ENCODE data around the gene BCL11A. TPM values are rescaled to one million over a fixed set of nuclear protein-coding genes. Genes with fewer than 3 reads are reported as not detected.

The BCL11A gene
- total RNA-seq, 1 experiment from 2014 or later = 0.33 TPM

GRCh38 chr2:60520151-60520876 is 33.1 kb downstream of the BCL11A start:
- H3K4me3 ChIP-seq (ENCODE audit: low read depth in 2 of 2, low read length in 2 of 2) = no peak overlapping the region
- H3K36me3 ChIP-seq (ENCODE audit: control insufficient read depth, insufficient read depth, low read length) = no peaks in the 10 kb centered on the region
- no peaks in the 10 kb centered on the region for H3K9me3 ChIP-seq (ENCODE audit: control insufficient read depth, insufficient read depth, low read depth, low read length)
- DNase-seq (ENCODE audit: low read depth, low spot score) = no peak
- H3K27me3 ChIP-seq (ENCODE audit: control insufficient read depth, insufficient read depth, low read length) = peaks cover 14% of the 10 kb centered on the region; the same call in 1 of the 2 replicates
- no peak for TF ChIP-seq TCF7L2 (IDR thresholded peaks at IDR 0.05; ENCODE audit: low read depth, low read length)
- no peak for TF ChIP-seq CTCF (IDR thresholded peaks at IDR 0.05)
- no peak for TF ChIP-seq POLR2AphosphoS5 (IDR thresholded peaks at IDR 0.05; ENCODE audit: low read depth, low read length)
- no peak for TF ChIP-seq REST (IDR thresholded peaks at IDR 0.05; ENCODE audit: insufficient read depth in 1 of 2, low read depth in 2 of 2, low read length in 1 of 2)
- no peak for TF ChIP-seq SIN3A (IDR thresholded peaks at IDR 0.05; ENCODE audit: borderline replicate concordance, insufficient read depth, low read depth, low read length)
- no peak overlapping the region for H3K27ac ChIP-seq (ENCODE audit: low read length)
- BruUV-seq (replicated peaks) = no TSS peak
- intact Hi-C loops (cut with micrococcal nuclease; ENCODE audit: unreplicated experiment) (no loop called here), in situ Hi-C loops (cut with HindIII; ENCODE audit: low pct_unique_long_range_greater_than_20kb, low sequenced_read_pairs) (no loop called here)
- no peaks in the 10 kb centered on the region for H3K4me1 ChIP-seq (ENCODE audit: control insufficient read depth, insufficient read depth, low read length)
- ATAC-seq = no peak
- ChIA-PET POLR2A (no interaction called here), CTCF (interaction anchor here (0.6 kb wide), 1 partner anchor 26 kb away, joined by 12 read pairs; no protein-coding TSS in a partner anchor)

- intact Hi-C loops (cut with micrococcal nuclease; ENCODE audit: unreplicated experiment) = no loop called here
- H3K27me3 ChIP-seq (ENCODE audit: control insufficient read depth, insufficient read depth, low read length) = peaks cover 11% of the 10 kb centered on the region; the same call in 1 of the 2 replicates
- CTCF ChIA-PET = no interaction called here
Measured at GRCh38 chr2:60519231-60519863, 34.1 kb downstream of the BCL11A start.

More at GRCh38 chr2:60519231-60519863, 34.1 kb downstream of the BCL11A start:
- H3K9me3 ChIP-seq (ENCODE audit: control insufficient read depth, insufficient read depth, low read depth, low read length) = no peaks in the 10 kb centered on the region
- no peaks in the 10 kb centered on the region for H3K36me3 ChIP-seq (ENCODE audit: control insufficient read depth, insufficient read depth, low read length)
- no TSS peak for BruUV-seq (replicated peaks)
- no peak overlapping the region for H3K4me3 ChIP-seq (ENCODE audit: low read depth in 2 of 2, low read length in 2 of 2)
- H3K27ac ChIP-seq (ENCODE audit: low read length) = no peak overlapping the region
- ATAC-seq = no peak
- DNase-seq (ENCODE audit: low read depth, low spot score) = no peak
- in situ Hi-C loops (cut with HindIII; ENCODE audit: low pct_unique_long_range_greater_than_20kb, low sequenced_read_pairs) = no loop called here
- no peak for TF ChIP-seq TCF7L2 (IDR thresholded peaks at IDR 0.05; ENCODE audit: low read depth, low read length)
- TF ChIP-seq CTCF (IDR thresholded peaks at IDR 0.05) = no peak
- TF ChIP-seq REST (IDR thresholded peaks at IDR 0.05; ENCODE audit: insufficient read depth in 1 of 2, low read depth in 2 of 2, low read length in 1 of 2) = no peak
- TF ChIP-seq POLR2AphosphoS5 (IDR thresholded peaks at IDR 0.05; ENCODE audit: low read depth, low read length) = no peak
- TF ChIP-seq SIN3A (IDR thresholded peaks at IDR 0.05; ENCODE audit: borderline replicate concordance, insufficient read depth, low read depth, low read length) = no peak
- POLR2A ChIA-PET = no interaction called here
- no peaks in the 10 kb centered on the region for H3K4me1 ChIP-seq (ENCODE audit: control insufficient read depth, insufficient read depth, low read length)
